Pancreas (tissue), 10 donors: ENCODE measurements around the gene SIDT1. TPM values are rescaled to one million over a fixed set of nuclear protein-coding genes. Genes with fewer than 3 reads are reported as not detected.

Experiments
- ATAC-seq, 4 donors: fragments of 200-7000 bp; cut with Tn5 transposase; one replicate each; pipeline versions ENCODE4 v1.8.0 to v1.9.1; 2020; ENCODE audit warnings: mild to moderate bottlenecking in 4 of 4, moderate library complexity in 4 of 4
- DNase-seq, 6 donors: peaks; one replicate each; pipeline ENCODE4 v3.0.0-alpha.2; 2020
- FAIRE-seq: peaks from 2 replicates; lab custom pipeline; 2012; peaks lifted over from hg19 to GRCh38; lab: Jason Lieb, UNC
- H3K27ac ChIP-seq, 4 donors: fragments of 200-600 bp; sonication (generic); 1 replicate in 3 of 4; 2 replicates in 1 of 4; pipeline versions ENCODE4 v1.5.0 to v1.8.0; 2020
- H3K27me3 ChIP-seq, 4 donors: fragments of 200-600 bp; one replicate each; pipeline ENCODE4 v1.8.0; 2021
- H3K36me3 ChIP-seq, 3 donors: fragments of 200-600 bp; sonication (generic) in 1 of 3; one replicate each; pipeline versions ENCODE4 v1.5.0 to v1.8.0; 2020 to 2021
- H3K4me1 ChIP-seq, 3 donors: fragments of 200-600 bp; one replicate each; pipeline ENCODE4 v1.8.0; 2021
- H3K4me3 ChIP-seq, 4 donors: fragments of 200-600 bp; sonication (generic) in 2 of 4; one replicate each; pipeline versions ENCODE4 v1.5.0 to v1.8.0; 2020 to 2021
- H3K9me3 ChIP-seq, 4 donors: fragments of 200-600 bp; one replicate each; pipeline ENCODE4 v1.8.0; 2021
- WGBS, 2 donors: extraction: QIAGEN DNeasy Blood & Tissue Kit; methylation state at CpG; one replicate each; pipeline ENCODE4 v1.1.7; 2013; 5-methylcytosine and 5-hydroxymethylcytosine counted together
- intact Hi-C, 3 donors: fragments of 100-400 bp; cut with DNase I; formaldehyde crosslinking; loops; one replicate each; pipeline versions ENCODE4 v1.11.1 to v1.14.2; 2022
- polyA plus RNA-seq, 2 donors: library from polyadenylated mRNA; stranded (reverse); fragments of 200-250 nt; gene quantifications; one replicate each; pipeline ENCODE4 v1.2.3, GENCODE V29; 2013
- total RNA-seq, 6 donors: library from RNA; stranded (reverse); fragmentation: NEBNext Ultra II Directional in 4 of 6; extraction: Animal tissue kit (Norgen Biotek cat#: 25700) in 4 of 6; gene quantifications; one replicate each; pipeline versions ENCODE4 v1.2.1 to v1.2.4, GENCODE V29; 2021 to 2023
- TF ChIP-seq, protein P1 (sequence below), 4 donors: fragments of 200-600 bp; sonication (generic) in 3 of 4; IDR thresholded peaks; one replicate each; pipeline versions ENCODE4 v1.5.0 to v1.8.0; 2021; ENCODE audit warnings: antibody characterized with exemption in 4 of 4
- donor health status: healthy with polysubstance abuse.
- donor health status: DM: no; HTN: no; CAD: no; lungs with moderate emphysema.
- donor health status: DM: no; HTN: no; CAD: no.
- donor health status: control.
- donor health status: control.
- donor health status: Bipolar disorder and iron deficiency.
- donor health status: DM: yes; HTN: yes; CAD: no.
- donor health status: DM: no; HTN: no; CAD: no.
- donor health status: DM: no; HTN: no; CAD: no.
- donor health status: DM: yes; HTN: yes; CAD: no.

SIDT1 gene
- total and polyA plus RNA-seq, 8 donors = 0.28 to 2.6 (median 1.0) TPM

GRCh38 chr3:113537155-113537554, 4.8 kb downstream of the SIDT1 start:
- intact Hi-C loops = no loop called here
- H3K27ac ChIP-seq = peak overlapping the region in 2 of 4 donors; percentile 17 to 37

DNA sequence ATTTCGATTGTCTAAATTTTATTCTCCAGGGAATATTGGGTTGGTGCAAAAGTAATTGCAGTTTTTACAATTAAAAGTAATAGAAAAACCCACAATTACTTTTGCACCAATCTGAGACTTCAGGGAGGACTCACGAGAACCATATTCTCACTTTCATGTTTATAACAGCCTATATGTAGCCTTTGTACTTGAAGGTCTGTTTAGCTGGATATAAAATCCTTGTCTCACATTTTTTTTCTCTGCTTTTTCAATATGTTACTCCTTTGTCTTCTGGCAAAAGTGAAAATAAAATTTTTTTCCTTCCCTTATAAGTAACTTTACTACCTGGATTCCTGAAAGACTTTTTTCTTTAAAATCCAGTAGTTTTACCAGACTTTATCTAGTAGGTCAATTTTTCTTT, 9.2 kb downstream of the SIDT1 start:
- intact Hi-C loops = no loop called here
- Histone ChIP-seq H3K36me3 (no peaks in the 10 kb centered on the region), H3K4me1 (peaks cover 0 to 6% (median 0%) of the 10 kb centered on the region in 3 donors), H3K9me3 (peaks cover 0 to 3% (median 0%) of the 10 kb centered on the region in 4 donors), H3K27ac (no peak overlapping the region), H3K27me3 (no peaks in the 10 kb centered on the region), H3K4me3 (no peak overlapping the region)
- 64 to 82% methylated on average over 2 of the region's 2 CpGs for WGBS, 2 donors
- FAIRE-seq (no peak), ATAC-seq (no peak), DNase-seq (no peak)
- TF ChIP-seq, protein P1, sequence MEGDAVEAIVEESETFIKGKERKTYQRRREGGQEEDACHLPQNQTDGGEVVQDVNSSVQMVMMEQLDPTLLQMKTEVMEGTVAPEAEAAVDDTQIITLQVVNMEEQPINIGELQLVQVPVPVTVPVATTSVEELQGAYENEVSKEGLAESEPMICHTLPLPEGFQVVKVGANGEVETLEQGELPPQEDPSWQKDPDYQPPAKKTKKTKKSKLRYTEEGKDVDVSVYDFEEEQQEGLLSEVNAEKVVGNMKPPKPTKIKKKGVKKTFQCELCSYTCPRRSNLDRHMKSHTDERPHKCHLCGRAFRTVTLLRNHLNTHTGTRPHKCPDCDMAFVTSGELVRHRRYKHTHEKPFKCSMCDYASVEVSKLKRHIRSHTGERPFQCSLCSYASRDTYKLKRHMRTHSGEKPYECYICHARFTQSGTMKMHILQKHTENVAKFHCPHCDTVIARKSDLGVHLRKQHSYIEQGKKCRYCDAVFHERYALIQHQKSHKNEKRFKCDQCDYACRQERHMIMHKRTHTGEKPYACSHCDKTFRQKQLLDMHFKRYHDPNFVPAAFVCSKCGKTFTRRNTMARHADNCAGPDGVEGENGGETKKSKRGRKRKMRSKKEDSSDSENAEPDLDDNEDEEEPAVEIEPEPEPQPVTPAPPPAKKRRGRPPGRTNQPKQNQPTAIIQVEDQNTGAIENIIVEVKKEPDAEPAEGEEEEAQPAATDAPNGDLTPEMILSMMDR (IDR thresholded peaks at IDR 0.05) = no peak

More at GRCh38 chr3:113537155-113537554, 4.8 kb downstream of the SIDT1 start:
- no peak for DNase-seq
- Histone ChIP-seq H3K4me1 (peaks cover 0 to 13% (median 0%) of the 10 kb centered on the region in 3 donors), H3K9me3 (no peaks in the 10 kb centered on the region), H3K36me3 (no peaks in the 10 kb centered on the region), H3K27me3 (no peaks in the 10 kb centered on the region), H3K4me3 (no peak overlapping the region)
- ATAC-seq = no peak
- no peak for FAIRE-seq
- TF ChIP-seq, protein P1 (IDR thresholded peaks at IDR 0.05) = no peak

DNA sequence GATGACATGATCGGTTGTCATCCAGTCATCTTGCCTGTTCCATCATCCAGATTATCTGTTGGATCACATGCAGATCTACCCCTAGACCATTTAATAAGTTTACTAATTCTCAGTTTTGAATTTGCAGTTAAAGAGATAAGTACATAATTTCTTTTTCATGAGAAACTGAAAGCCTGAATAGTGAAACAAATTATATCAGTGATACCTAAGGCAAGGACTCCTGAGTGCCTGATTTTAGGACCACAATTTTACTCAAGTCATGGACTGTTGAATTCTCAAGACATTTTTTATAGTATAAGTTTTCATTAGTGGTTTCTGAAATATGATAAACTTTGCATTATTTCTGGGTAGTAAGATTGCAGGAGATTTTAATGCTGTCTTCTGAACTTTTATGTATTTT, 13.2 kb downstream of the SIDT1 start:
- DNase-seq (no peak), ATAC-seq (no peak), FAIRE-seq (no peak)
- intact Hi-C loops = no loop called here
- Histone ChIP-seq H3K36me3 (no peaks in the 10 kb centered on the region), H3K4me1 (peaks cover 0 to 3% (median 0%) of the 10 kb centered on the region in 3 donors), H3K9me3 (peaks cover 0 to 3% (median 0%) of the 10 kb centered on the region in 4 donors), H3K27me3 (no peaks in the 10 kb centered on the region), H3K27ac (no peak overlapping the region), H3K4me3 (no peak overlapping the region)
- TF ChIP-seq, protein P1 (IDR thresholded peaks at IDR 0.05) = no peak
- 85 to 92% methylated on average over 1 of the region's 1 CpG for WGBS, 2 donors

- H3K4me3 ChIP-seq = no peak overlapping the region
- intact Hi-C loops = no loop called here
- FAIRE-seq = no peak
- 48 to 66% methylated on average over 3 of the region's 3 CpGs for WGBS, 2 donors
- H3K36me3 ChIP-seq = no peaks in the 10 kb centered on the region
- no peak for ATAC-seq
- H3K27me3 ChIP-seq = no peaks in the 10 kb centered on the region
- peaks cover 0 to 3% (median 0%) of the 10 kb centered on the region in 3 donors for H3K4me1 ChIP-seq
- peaks cover 0 to 3% (median 0%) of the 10 kb centered on the region in 4 donors for H3K9me3 ChIP-seq
- no peak for DNase-seq
- H3K27ac ChIP-seq = no peak overlapping the region
- TF ChIP-seq, protein P1 (IDR thresholded peaks at IDR 0.05) = no peak
Observed at GRCh38 chr3:113546414-113546893, 14.1 kb downstream of the SIDT1 start.

- peaks cover 0 to 3% (median 0%) of the 10 kb centered on the region in 4 donors for H3K9me3 ChIP-seq
- intact Hi-C loops = no loop called here
- ATAC-seq (no peak), FAIRE-seq (no peak), DNase-seq (no peak)
- no peak overlapping the region for H3K4me3 ChIP-seq
- 98% methylated on average over 2 of the region's 2 CpGs for WGBS, 2 donors
- no peaks in the 10 kb centered on the region for H3K36me3 ChIP-seq
- TF ChIP-seq, protein P1 (IDR thresholded peaks at IDR 0.05) = no peak
- H3K27me3 ChIP-seq = no peaks in the 10 kb centered on the region
- H3K27ac ChIP-seq = no peak overlapping the region
- peaks cover 0 to 3% (median 0%) of the 10 kb centered on the region in 3 donors for H3K4me1 ChIP-seq
Observed at GRCh38 chr3:113548501-113548900, 16.1 kb downstream of the SIDT1 start.
